ENCODE results near the gene PLTP.

The PLTP gene

DNA sequence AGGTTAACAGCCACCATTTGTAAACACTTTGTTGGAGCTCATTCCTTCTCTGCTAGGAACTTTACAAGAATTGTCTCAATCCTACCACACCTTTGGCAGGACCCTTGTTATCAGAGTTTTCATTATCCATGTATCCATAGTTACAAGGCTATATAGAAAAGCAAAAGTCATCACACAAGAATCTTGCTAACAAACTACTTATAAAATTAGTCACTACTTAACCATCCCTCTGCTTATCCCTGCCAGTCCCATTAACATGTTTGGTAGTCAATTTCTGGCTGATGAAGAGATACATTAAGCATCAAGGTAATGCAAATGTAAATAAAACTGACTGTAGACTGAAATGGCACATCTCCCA, 44.2 kb downstream of the PLTP start:
- no peak for FAIRE-seq

DNA sequence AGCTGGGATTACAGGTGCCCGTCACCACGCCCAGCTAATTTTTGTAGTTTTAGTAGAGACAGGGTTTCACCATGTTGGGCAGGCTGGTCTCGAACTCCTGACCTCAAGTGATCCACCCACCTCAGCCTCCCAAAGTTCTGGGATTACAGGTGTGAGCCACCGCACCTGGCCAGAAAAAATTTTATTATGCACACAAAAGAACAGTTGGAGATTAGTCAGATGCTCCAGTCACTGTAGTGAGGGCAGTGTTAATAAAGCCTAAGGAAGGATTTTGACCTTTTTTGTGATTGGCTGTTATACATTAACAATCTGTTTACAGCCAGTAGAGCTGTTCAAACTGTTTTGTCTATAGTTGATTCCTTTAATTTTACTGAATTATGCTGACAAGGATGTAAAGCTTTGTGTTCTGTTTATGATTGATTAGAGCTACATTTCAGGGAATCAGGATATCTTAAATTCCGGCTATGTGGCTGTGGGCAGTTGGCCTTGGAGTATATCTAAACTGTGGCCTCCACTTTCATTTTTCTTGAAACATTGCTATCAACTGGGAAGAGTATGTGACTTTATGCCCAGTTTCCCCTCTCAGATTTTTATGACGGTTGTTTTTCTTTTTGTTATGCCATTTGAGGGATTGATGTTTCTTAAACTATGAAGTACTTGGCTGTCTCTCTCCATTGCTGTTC, 44.7 kb downstream of the PLTP start:
- no peak for FAIRE-seq

DNA sequence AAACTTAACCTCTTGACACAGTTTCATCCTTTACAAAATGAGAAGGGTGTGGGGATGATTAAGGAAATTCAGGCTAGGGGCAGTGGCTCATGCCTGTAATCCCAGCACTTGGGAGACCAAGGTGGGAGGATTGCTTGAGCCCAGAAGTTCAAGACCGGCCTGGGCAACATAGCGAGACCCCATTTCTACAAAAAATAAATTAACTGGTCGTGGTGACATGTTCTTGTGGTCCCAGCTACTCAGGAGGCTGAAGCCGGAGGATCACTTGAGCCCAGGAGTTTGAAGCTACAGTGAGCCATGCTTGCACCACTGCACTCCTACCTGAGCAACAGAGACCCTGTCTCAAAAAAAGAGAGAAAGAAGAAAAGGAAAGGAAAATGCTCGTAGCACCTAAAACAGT, 45.5 kb downstream of the PLTP start:
- FAIRE-seq = no peak

DNA sequence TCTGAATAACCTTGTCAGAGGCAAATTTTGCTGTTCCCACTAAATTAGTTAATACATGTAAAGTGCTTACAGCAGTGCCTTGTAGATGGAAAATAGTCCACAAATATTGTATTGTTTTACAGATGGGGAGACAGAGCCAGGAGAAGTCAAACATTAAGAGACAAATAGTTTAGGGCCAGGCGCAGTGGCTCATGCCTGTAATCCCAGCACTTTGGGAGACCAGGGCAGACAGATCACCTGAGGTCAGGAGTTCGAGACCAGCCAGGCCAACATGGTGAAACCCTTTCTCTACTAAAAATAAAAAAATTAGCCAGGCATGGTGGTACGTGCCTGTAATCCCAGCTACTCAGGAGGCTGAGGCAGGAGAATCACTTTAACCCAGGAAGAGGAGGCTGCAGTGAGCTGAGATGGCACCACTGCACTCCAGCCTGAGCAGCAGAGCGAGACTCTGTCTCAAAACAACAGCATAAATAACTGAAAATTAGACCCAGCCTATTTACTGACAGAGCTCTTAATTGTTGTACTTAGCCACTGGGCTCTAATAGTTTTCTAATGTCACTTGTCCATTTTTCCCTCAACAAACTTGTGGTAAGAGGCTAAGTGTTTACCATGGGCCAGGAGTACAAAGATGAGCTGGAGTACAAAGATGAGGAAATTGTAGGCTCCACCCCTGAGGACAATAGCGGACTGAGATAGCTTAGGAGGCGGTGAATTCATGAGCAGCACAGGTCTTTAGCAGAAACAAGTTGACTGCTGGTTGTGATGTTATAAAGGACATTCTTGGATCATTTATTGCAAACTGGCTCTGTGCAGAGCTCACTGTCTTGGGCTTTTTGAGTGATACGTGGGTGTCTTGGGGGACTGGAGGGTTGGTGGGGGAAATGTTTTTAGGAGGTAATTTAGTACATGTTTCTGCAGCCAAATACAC, 48.1 kb downstream of the PLTP start:
- FAIRE-seq = no peak

DNA sequence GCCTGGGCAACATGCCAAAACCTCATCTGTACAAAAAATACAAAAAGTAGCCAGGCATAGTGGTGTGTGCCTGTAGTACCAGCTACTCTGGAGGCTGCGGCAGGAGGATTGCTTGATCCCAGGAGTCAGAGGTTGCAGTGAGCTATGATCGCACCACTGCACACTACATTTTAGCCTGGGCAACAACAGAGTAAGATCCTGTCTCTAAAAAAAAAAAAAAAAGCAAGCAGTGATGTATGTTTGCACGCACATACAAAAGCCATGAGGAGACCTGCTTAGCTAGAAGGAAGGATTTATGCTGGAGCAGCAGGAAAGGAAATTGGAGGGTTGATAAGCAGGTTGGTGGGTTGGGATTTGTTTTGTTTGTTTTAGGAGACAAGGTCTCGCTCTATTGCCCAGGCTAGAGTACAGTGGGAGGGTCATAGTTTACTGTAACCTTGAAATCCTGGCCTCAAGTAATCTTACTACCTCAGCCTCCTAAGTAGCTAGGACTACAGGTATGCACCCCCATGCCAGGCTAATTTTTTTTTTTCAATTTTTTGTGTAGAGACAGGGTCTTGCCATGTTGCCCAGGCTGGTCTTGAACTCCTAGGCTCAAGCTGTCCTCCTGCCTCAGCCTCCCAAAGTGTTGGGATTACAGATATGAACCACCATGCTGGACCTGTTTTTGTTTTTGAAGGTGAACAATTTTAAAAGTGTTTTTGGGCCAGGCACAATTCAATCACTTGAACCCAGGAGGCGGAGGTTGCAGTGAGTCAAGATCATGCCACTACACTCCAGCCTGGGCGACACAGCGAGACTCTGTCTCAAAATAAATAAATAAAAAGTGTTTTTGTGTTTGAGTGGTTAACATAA, 50.5 kb downstream of the PLTP start:
- no peak for FAIRE-seq

DNA sequence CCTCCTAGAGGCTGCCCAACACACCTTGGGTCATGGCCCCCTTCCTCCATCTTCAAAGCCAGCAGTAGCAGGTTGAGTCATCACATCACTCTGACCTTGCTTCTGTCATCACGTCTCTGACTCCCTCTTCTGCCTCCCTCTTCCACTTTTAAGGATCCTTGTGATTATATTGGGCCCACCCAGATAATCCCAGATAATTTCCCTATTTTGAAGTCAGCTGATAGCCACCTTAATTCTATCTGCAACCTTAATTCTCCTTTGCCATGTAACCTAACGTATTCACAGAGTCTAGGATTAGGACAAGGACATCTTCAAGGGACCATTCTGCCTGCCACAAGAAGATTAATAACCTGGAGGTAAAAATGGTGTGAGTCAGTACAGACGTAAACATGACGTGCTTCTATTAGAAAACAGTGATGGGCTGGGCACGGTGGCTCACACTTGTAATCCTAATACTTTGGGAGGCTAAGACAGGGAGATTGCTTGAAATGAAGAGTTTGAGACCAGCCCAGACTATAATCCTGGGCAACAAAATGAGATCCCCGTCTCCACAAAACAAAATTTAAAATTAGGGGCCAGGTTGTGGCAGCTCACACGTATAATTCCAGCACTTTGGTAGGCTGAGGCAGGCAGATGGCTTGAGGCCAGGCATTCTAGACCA, 51.3 kb downstream of the PLTP start:
- FAIRE-seq = no peak

DNA sequence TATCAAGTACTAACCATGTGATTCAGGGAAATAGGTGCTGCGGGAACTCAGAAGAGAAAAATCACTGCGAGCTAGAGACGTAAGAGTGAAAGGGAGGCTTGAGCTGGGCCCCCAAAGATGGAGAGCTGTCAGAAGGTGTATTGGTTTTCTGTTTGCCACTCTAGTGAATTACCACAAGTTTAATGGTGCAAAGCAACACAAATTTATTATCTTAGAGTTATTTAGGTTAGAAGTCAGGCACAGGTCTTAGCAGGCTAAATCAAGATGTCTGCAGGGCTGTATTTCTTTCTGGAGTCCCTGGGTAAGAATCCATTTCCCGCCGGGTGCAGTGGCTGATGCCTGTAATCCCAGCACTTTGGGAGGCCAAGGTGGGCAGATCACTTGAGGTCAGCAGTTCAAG, 52.0 kb downstream of the PLTP start:
- FAIRE-seq = no peak

DNA sequence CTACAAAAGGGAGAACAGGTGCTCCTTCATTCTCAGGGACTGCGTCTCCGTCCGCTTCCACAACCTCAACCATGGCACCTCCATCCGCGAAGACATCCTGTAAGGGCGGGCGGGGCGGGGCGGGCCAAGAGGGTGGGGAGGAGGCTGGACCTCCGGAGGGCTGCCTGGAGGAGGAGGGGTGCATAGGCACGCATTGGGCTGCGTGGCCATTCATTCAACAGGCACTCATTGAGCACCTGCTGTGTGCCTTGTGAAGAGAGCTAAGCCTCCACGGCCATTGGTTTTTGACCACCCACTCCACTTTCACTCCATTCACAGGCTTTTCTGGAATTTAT, 54.1 kb downstream of the PLTP start:
- no peak for FAIRE-seq

DNA sequence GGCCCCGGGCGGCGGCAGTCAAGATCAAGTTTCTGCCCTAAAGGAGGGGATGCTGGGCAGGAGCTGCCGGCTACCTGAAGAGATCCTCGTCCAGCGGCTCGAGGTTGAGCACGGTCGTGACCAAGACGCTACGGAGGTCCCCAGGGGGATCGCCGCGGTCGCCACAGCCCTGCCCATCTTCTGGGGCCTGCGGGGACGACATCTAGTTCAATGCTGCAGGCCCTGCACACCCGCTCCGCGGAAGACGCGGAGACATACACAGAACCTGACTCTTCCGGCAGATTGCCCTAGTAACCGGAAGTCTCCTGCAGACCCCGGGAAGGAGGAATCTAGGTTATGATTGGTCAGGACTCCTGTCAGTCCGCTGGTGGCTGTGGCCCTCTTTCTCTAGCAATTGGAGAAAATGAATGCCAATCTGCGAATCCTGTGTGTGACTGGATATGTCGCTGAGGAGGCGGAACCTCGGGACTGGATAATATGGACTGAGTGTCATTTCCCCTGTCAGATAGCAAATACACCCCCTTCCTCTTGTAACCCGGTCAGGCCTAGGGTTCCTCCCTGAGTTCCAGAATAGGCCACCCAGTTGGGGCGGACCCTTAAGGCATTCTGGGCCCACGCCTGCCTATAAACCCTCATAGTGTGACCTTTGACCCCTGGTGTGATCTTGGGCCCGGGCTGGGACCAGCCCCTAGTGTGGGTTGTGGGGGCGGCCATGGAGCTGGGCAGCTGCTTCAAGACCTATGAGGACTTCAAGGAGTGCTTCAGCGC, 54.7 kb downstream of the PLTP start, which contains the start of the genes ACOT8 and ZSWIM3:
Gene ACOT8 (minus strand): TSS at position 279 of the 768 bp plus-strand sequence. CDS start 77 bp downstream, at position 202.
Gene ZSWIM3 (plus strand): TSS at position 501 of the 768 bp plus-strand sequence. CDS start 212 bp downstream, at position 713.
- no peak for FAIRE-seq

DNA sequence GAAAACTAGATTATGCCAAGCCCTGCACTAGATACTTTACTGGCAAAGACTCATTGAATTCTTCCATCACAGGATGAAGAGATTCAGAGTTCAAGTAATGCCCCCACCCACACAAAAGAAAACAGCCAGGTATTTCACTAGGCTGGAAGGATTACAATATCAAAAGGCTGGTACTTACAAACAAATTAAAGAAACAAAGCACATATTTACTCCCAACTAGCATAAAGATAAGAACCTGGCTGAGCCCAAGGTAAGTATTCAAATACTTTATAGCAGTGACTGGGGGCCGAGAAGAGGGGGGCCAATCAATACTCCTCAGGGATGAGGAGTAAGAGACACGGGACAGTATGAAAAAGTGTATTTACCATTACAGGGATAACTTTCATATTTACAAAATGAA, 58.5 kb downstream of the PLTP start:
- no peak for FAIRE-seq

DNA sequence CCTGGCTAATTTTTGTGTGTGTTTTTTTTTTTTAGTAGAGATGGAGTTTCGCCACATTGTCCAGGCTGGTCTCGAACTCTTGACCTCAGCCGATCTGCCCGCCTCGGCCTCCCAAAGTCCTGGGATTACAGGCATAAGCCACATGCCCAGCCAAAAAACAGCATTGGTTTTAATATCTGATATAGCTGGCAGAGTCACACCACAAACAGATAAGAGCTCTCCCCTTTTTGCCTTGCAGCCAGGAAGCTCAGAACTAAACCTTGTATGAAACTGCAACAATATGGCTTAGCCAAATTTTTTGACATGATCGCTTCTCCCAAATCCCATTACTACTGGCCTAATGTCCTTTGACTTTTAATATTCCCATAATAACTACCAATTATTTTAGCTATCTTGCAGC, 59.6 kb downstream of the PLTP start:
- FAIRE-seq = no peak

DNA sequence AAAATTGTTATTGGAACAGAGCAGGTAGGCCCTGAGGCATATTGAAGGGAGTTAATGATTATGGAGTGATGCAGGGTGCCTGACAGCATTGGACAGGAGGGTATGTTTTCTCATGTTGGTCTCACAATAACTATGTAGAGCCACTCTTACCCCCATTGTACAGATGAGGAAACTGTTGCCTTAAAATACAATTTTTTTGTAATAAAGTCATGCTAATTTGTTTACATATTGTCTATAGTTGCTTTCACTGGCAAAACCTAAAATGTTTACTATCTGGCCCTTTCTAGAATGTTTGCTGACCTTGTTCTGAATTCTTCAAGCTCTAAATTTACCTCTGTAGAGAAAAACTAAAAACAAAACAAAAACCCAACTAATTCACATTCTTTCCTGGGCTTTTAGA, 60.5 kb downstream of the PLTP start:
- no peak for FAIRE-seq

DNA sequence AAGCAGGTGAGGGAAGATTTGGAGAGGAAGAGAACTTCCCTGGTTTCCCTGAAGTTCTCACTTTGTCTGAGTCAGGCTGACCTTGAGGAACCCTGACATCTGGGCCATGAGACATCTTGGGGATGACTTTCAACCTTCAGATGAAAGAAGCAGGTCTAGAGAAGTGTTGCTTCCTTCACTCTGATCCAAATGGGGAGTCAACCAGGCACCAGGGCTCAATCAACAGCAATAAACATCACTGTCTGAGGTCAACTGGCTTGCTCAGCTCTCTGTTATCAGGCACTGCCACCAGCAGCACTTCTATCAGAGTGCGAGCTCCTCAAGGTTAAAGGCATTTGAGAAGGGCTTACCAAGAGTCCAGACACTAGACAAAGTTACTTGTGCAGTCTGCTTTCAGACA, 61.0 kb downstream of the PLTP start:
- FAIRE-seq = no peak

DNA sequence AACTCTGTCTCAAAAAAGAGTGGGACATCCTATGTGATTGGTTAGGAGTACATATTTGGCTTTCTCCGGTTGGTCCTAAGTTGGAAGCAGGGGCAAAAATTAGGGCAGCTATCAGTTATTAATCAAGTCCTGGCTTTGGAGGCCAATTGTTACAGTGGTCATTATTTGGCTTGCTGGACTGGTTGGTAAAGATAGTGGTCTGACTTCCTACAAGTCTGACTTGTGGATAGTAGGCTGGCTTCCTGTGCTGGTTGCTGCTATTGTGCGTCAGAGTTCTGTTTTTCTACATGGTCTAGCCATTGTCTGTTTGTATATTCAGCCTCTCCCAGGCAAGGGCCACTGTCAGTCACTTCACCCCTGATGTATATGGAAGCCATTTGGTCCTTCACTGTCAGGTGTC, 61.7 kb downstream of the PLTP start:
- FAIRE-seq = no peak

DNA sequence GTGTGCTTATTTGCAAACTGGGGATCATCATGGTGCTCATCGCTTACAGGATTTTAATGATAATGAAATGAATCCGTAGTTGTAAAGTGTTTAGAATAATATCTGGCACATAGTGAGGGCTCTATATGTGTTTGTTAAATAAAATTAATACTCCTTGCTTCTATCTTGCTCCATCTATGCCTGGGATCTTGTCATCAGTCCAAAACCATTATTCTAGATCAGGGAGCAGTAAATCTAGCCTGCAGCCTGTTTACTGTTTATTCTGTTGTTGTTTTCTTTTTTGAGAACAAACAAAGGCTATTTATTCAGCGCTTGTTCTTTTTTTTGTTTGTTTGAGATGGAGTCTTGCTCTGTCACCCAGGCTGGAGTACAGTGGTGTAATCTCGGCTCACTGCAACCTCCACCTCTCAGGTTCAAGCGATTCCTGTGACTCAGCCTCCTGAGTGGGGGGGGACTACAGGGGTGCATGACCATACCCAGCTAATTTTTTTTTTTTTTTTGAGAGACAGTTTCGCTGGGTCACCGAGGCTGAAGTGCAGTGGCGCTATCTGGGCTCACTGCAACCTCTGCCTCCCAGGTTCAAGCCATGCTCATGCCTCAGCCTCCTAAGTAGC, 62.9 kb downstream of the PLTP start:
- FAIRE-seq = no peak

Measured in colon (tissue), 2 donors.